HEK293 (cell line): Measurements from ENCODE around the gene GPR162.
A peak's percentile ranks its signal among the peaks of the same experiment; 100 is the strongest.

Experiments
- CTCF ChIA-PET: fragments of 350-600 bp; formaldehyde crosslinking; extraction: SDS; loops from one replicate; lab custom pipeline; 2021; ENCODE audit warnings: antibody characterized with exemption; lab: Yijun Ruan, JAX
- POLR2A ChIA-PET: fragments of 300-600 bp; formaldehyde crosslinking; extraction: SDS; loops from one replicate; lab custom pipeline; 2020; ENCODE audit warnings: antibody characterized with exemption, inconsistent platforms; lab: Yijun Ruan, JAX
- H3K27ac ChIP-seq: fragments of 200-500 bp; sonication (Bioruptor generic); 2 replicates; pipeline ENCODE4 v1.5.1; 2014; ENCODE audit warnings: low read depth, low read length, control low read depth, inconsistent platforms; ENCODE audit errors: extremely low read depth
- H3K36me3 ChIP-seq, 2 experiments: fragments of 200-500 bp in 1 of 2; sonication (Bioruptor generic) in 1 of 2; 1 replicate in 1 of 2; 2 replicates in 1 of 2; pipeline ENCODE4 v1.5.1; 2014 to 2017; ENCODE audit warnings: inconsistent platforms in 2 of 2, low read length in 2 of 2; ENCODE audit not compliant: control insufficient read depth in 2 of 2, insufficient read depth in 1 of 2
- H3K4me1 ChIP-seq: fragments of 200-500 bp; sonication (Bioruptor generic); 2 replicates; pipeline ENCODE4 v1.5.1; 2014; ENCODE audit warnings: mild to moderate bottlenecking, low read length, inconsistent platforms; ENCODE audit not compliant: control insufficient read depth, insufficient read depth
- H3K4me3 ChIP-seq: 2 replicates; pipeline ENCODE4 v1.5.1; 2011; ENCODE audit warnings: low read depth, mild to moderate bottlenecking, control low read depth, low read length, moderate library complexity
- H3K9me3 ChIP-seq: fragments of 200-500 bp; sonication (Bioruptor generic); 2 replicates; pipeline ENCODE4 v1.5.1; 2014; ENCODE audit warnings: low read depth, low read length, inconsistent platforms; ENCODE audit not compliant: control insufficient read depth, insufficient read depth
- GLI4 ChIP-seq: fragments of 450-650 bp; formaldehyde crosslinking; IDR thresholded peaks from 2 replicates; pipeline ENCODE4 v1.5.1; 2016; ENCODE audit warnings: missing biosample characterization, missing genetic modification characterization
- PRDM2 ChIP-seq: fragments of 450-650 bp; formaldehyde crosslinking; IDR thresholded peaks from 2 replicates; pipeline ENCODE4 v1.5.1; 2016; ENCODE audit warnings: missing biosample characterization, missing genetic modification characterization, borderline replicate concordance
- SALL2 ChIP-seq: fragments of 450-650 bp; formaldehyde crosslinking; IDR thresholded peaks from 2 replicates; pipeline ENCODE4 v1.5.0; 2017; ENCODE audit warnings: missing biosample characterization, mild to moderate bottlenecking, missing genetic modification characterization, borderline replicate concordance
- SETDB1 ChIP-seq: IDR thresholded peaks from one replicate; pipeline ENCODE4 v1.6.1; 2017; ENCODE audit warnings: mild to moderate bottlenecking, low read length, moderate library complexity, mixed read lengths; ENCODE audit not compliant: insufficient read length
- SP2 ChIP-seq: fragments of 450-650 bp; formaldehyde crosslinking; IDR thresholded peaks from 2 replicates; pipeline ENCODE4 v1.5.1; 2016; ENCODE audit warnings: missing biosample characterization, missing genetic modification characterization
- ZBTB1 ChIP-seq: fragments of 450-650 bp; formaldehyde crosslinking; IDR thresholded peaks from 2 replicates; pipeline ENCODE4 v1.5.1; 2016; ENCODE audit warnings: missing biosample characterization, missing genetic modification characterization
- ZBTB26 ChIP-seq: fragments of 450-650 bp; formaldehyde crosslinking; optimal IDR thresholded peaks from 2 replicates; pipeline ENCODE3; 2016; ENCODE audit warnings: missing biosample characterization, mild to moderate bottlenecking, missing genetic modification characterization
- ZFHX2 ChIP-seq: fragments of 450-650 bp; formaldehyde crosslinking; conservative IDR thresholded peaks from 2 replicates; pipeline ENCODE4 v1.5.1; 2016; ENCODE audit warnings: missing biosample characterization, missing genetic modification characterization
- ZNF18 ChIP-seq: fragments of 450-650 bp; formaldehyde crosslinking; IDR thresholded peaks from 2 replicates; pipeline ENCODE4 v1.5.1; 2016; ENCODE audit warnings: missing biosample characterization, missing genetic modification characterization
- ZNF24 ChIP-seq: fragments of 450-650 bp; formaldehyde crosslinking; IDR thresholded peaks from 2 replicates; pipeline ENCODE4 v1.5.1; 2016; ENCODE audit warnings: missing biosample characterization, missing genetic modification characterization
- ZNF248 ChIP-seq: fragments of 450-650 bp; formaldehyde crosslinking; IDR thresholded peaks from 2 replicates; pipeline ENCODE4 v1.5.1; 2017; ENCODE audit warnings: missing biosample characterization, missing genetic modification characterization
- ZNF423 ChIP-seq: fragments of 450-650 bp; formaldehyde crosslinking; IDR thresholded peaks from 2 replicates; pipeline ENCODE4 v1.5.1; 2016; ENCODE audit warnings: missing biosample characterization, missing genetic modification characterization
- ZNF664 ChIP-seq: fragments of 450-650 bp; formaldehyde crosslinking; IDR thresholded peaks from 2 replicates; pipeline ENCODE4 v1.5.1; 2016; ENCODE audit warnings: missing biosample characterization, missing genetic modification characterization
- ZNF707 ChIP-seq: fragments of 450-650 bp; formaldehyde crosslinking; IDR thresholded peaks from 2 replicates; pipeline ENCODE4 v1.5.1; 2016; ENCODE audit warnings: missing biosample characterization, missing genetic modification characterization

GPR162 gene

GRCh38 chr12:6783828-6784227 is 37.8 kb upstream of the GPR162 start:
- Histone ChIP-seq H3K9me3 (no peaks in the 10 kb centered on the region), H3K27ac (no peak overlapping the region), H3K4me3 (no peak overlapping the region), H3K36me3 (no peaks in the 10 kb centered on the region), H3K4me1 (no peaks in the 10 kb centered on the region)
- POLR2A ChIA-PET = no interaction called here
- TF ChIP-seq ZNF24 (tag by site-specific recombination) (no peak), PRDM2 (0 out of 2 replicates have a peak, but pooled peaks have one; percentile 29)
- CTCF ChIA-PET = interaction anchor here (0.6 to 8.3 kb wide), 6 partner anchors 14 to 426 kb away, joined by 3 to 70 read pairs (median 5); partner anchors contain the start of gene MLF2

- H3K36me3 ChIP-seq = no peaks in the 10 kb centered on the region
- no peak overlapping the region for H3K4me3 ChIP-seq
- H3K9me3 ChIP-seq = no peaks in the 10 kb centered on the region
- TF ChIP-seq ZBTB26 (no peak), SP2 (tag by site-specific recombination) (no peak), SALL2 (no peak), ZBTB1 (tag by site-specific recombination) (no peak), GLI4 (tag by site-specific recombination) (no peak), SETDB1 (no peak), ZNF707 (tag by site-specific recombination) (no peak), ZFHX2 (tag by site-specific recombination) (peak; percentile 42; the same call in 1 of the 2 replicates)
- TF ChIP-seq, all 188 proteins: peak for 1
- ChIA-PET CTCF (interaction anchor here (0.6 to 8.3 kb wide), 5 partner anchors 15 to 426 kb away, joined by 3 to 70 read pairs (median 5); partner anchors contain the start of gene MLF2), POLR2A (no interaction called here)
- H3K4me1 ChIP-seq = no peaks in the 10 kb centered on the region
- no peak overlapping the region for H3K27ac ChIP-seq
These were observed 37.3 kb upstream of the GPR162 start for GRCh38 chr12:6784296-6784695.

- POLR2A ChIA-PET = no interaction called here
- no peaks in the 10 kb centered on the region for H3K9me3 ChIP-seq
- no peak overlapping the region for H3K27ac ChIP-seq
- no peak overlapping the region for H3K4me3 ChIP-seq
- H3K4me1 ChIP-seq = no peaks in the 10 kb centered on the region
- H3K36me3 ChIP-seq = no peaks in the 10 kb centered on the region
- CTCF ChIA-PET = interaction anchor here (0.7 to 8.3 kb wide), 3 partner anchors 32 to 52 kb away, joined by 3 to 70 read pairs (median 8); partner anchors contain the start of gene MLF2
- no peak for TF ChIP-seq PRDM2
- no peak for TF ChIP-seq ZNF18 (tag by site-specific recombination)
- no peak for TF ChIP-seq ZNF248
- no peak for TF ChIP-seq ZNF664 (tag by site-specific recombination)
- no peak for TF ChIP-seq ZNF423 (tag by site-specific recombination)
These were observed 36.9 kb upstream of the GPR162 start for GRCh38 chr12:6784761-6785160.
